Thyroid gland (tissue), 4 donors: ENCODE data around the gene MED8. TPM values are rescaled to one million over a fixed set of nuclear protein-coding genes. Genes with fewer than 3 reads are reported as not detected.

Source experiments
- DNase-seq, 2 donors: peaks; one replicate each; pipeline ENCODE4 v3.0.0-alpha.2; 2019
- H3K27ac ChIP-seq, 3 donors: fragments of 200-600 bp; sonication (generic); 1 replicate in 2 of 3; 2 replicates in 1 of 3; pipeline ENCODE4 v1.5.1; 2016 to 2019; ENCODE audit warnings: mild to moderate bottlenecking in 1 of 3, moderate library complexity in 1 of 3
- H3K27me3 ChIP-seq: fragments of 200-600 bp; sonication (generic); one replicate; pipeline ENCODE4 v1.5.1; 2019
- H3K36me3 ChIP-seq, 2 donors: fragments of 200-600 bp; sonication (generic); one replicate each; pipeline ENCODE4 v1.5.1; 2016 to 2019
- H3K4me1 ChIP-seq, 2 donors: fragments of 200-600 bp; sonication (generic); one replicate each; pipeline ENCODE4 v1.5.1; 2017 to 2019
- H3K4me3 ChIP-seq, 3 donors: fragments of 200-600 bp; sonication (generic); replicated peaks in 1 of 3; 1 replicate in 2 of 3; 2 replicates in 1 of 3; pipeline ENCODE4 v1.5.1; 2016; ENCODE audit warnings: mild to moderate bottlenecking in 1 of 3
- H3K9me3 ChIP-seq: fragments of 200-600 bp; sonication (generic); one replicate; pipeline ENCODE4 v1.5.1; 2017
- CTCF ChIP-seq, 6 experiments: fragments of 200-600 bp in 3 of 6; fragments of 450-650 bp in 3 of 6; sonication (generic) in 3 of 6; IDR thresholded peaks; one replicate each; pipeline ENCODE4 v1.5.1; 2016 to 2019; ENCODE audit warnings: antibody characterized with exemption in 6 of 6, mild to moderate bottlenecking in 2 of 6, inconsistent platforms in 1 of 6, moderate library complexity in 1 of 6
- POLR2A ChIP-seq, 2 donors: fragments of 450-650 bp; IDR thresholded peaks; one replicate each; pipeline ENCODE4 v1.6.1; 2017; ENCODE audit warnings: antibody characterized with exemption in 2 of 2, mild to moderate bottlenecking in 2 of 2, moderate library complexity in 1 of 2
- WGBS, 2 donors: methylation state at CpG; one replicate each; pipeline ENCODE4 v1.1.5; 2017; 5-methylcytosine and 5-hydroxymethylcytosine counted together
- intact Hi-C: fragments of 100-400 bp; cut with DNase I; formaldehyde crosslinking; loops from one replicate; pipeline ENCODE4 v1.15.1; 2023
- total RNA-seq, 4 donors: library from RNA; depleted of rRNA; stranded (reverse); fragments of >200 nt; gene quantifications; one replicate each; pipeline ENCODE4 v1.2.3, GENCODE V29; 2016

Gene MED8
- total RNA-seq, 4 donors from 2014 or later: 37.7 to 48.6 (median 45.3) TPM

- no peak overlapping the region for H3K27ac ChIP-seq
- H3K9me3 ChIP-seq: no peaks in the 10 kb centered on the region
- H3K4me1 ChIP-seq: peaks cover 9 to 18% of the 10 kb centered on the region in 2 donors
- TF ChIP-seq POLR2A (IDR thresholded peaks at IDR 0.05) (no peak), CTCF (IDR thresholded peaks at IDR 0.05) (no peak)
- intact Hi-C loops: no loop called here
- no peaks in the 10 kb centered on the region for H3K27me3 ChIP-seq
- WGBS, 2 donors: 67 to 92% methylated on average over 4 of the region's 4 CpGs
- H3K4me3 ChIP-seq: no peak overlapping the region
- H3K36me3 ChIP-seq: peaks cover 31 to 34% of the 10 kb centered on the region in 2 donors
- DNase-seq: no peak
These were observed 29.0 kb downstream of the MED8 start for GRCh38 chr1:43360616-43361015.

DNA sequence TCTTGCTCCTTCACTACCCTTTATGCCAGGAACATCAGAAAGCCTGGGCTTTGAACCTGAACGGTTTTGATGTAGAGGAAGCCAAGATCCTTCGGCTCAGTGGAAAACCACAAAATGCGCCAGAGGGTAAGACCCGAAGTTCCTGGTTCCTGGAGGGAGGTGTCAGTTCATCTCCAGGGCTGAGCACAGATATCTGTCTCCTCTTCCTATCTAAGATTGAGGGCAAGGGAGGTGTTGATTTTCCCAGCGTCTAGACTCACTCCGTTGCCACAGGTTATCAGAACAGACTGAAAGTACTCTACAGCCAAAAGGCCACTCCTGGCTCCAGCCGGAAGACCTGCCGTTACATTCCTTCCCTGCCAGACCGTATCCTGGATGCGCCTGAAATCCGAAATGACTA lies 29.9 kb downstream of the MED8 start:
- peaks cover 9 to 12% of the 10 kb centered on the region in 2 donors for H3K4me1 ChIP-seq
- no peak overlapping the region for H3K4me3 ChIP-seq
- H3K27ac ChIP-seq: no peak overlapping the region
- 24 to 44% methylated on average over 11 of the region's 11 CpGs for WGBS, 2 donors
- peak; percentile 36 to 44 for DNase-seq
- intact Hi-C loops: no loop called here
- no peak for TF ChIP-seq POLR2A (IDR thresholded peaks at IDR 0.05)
- TF ChIP-seq CTCF (IDR thresholded peaks at IDR 0.05): no peak
- no peaks in the 10 kb centered on the region for H3K9me3 ChIP-seq
- H3K27me3 ChIP-seq: no peaks in the 10 kb centered on the region
- H3K36me3 ChIP-seq: peaks cover 24 to 26% of the 10 kb centered on the region in 2 donors

GRCh38 chr1:43358746-43359693 lies 30.6 kb downstream of the MED8 start, which contains the start of gene CDC20:
Gene CDC20, plus strand, starts transcription at chr1:43358981. Its CDS starts 235 bp downstream, at chr1:43359216.
- 2 to 8% methylated on average over 2 to 26 of the region's 59 CpGs for whole genome bisulfite sequencing, 2 donors
- Histone ChIP-seq H3K27me3 (no peaks in the 10 kb centered on the region), H3K4me3 (peak within 1 kb of the TSS in 2 of 3 donors; percentile 33 to 45), H3K36me3 (peaks cover 18 to 19% of the 10 kb centered on the region in 2 donors), H3K9me3 (no peaks in the 10 kb centered on the region), H3K4me1 (peaks cover 9 to 12% of the 10 kb centered on the region in 2 donors), H3K27ac (peak within 1 kb of the TSS; percentile 72 to 92 (median 80))
- peak in 1 of 2 donors; percentile 63 for TF ChIP-seq POLR2A (IDR thresholded peaks at IDR 0.05)
- TF ChIP-seq CTCF (IDR thresholded peaks at IDR 0.05): no peak
- intact Hi-C loops: no loop called here
- DNase-seq: peak; percentile 99 to 100

GRCh38 chr1:43358121-43358745 lies 31.4 kb downstream of the MED8 start:
- WGBS, 2 donors: 1% methylated on average over 18 to 28 of the region's 33 CpGs
- Histone ChIP-seq H3K4me3 (peak overlapping the region in 2 of 3 donors; percentile 33 to 45), H3K36me3 (peaks cover 10 to 11% of the 10 kb centered on the region in 2 donors), H3K27me3 (no peaks in the 10 kb centered on the region), H3K27ac (peak overlapping the region; percentile 72 to 92 (median 80)), H3K9me3 (no peaks in the 10 kb centered on the region), H3K4me1 (peaks cover 9 to 12% of the 10 kb centered on the region in 2 donors)
- DNase-seq: peak; percentile 16 to 21
- intact Hi-C loops: no loop called here
- TF ChIP-seq POLR2A (IDR thresholded peaks at IDR 0.05) (no peak), CTCF (IDR thresholded peaks at IDR 0.05) (peak in 4 of 6 experiments; percentile 24 to 51 (median 36))
